HG03108 (cell line): ENCODE data around the gene MAS1L.

Source experiments
- ATAC-seq: cut with Tn5 transposase; IDR thresholded peaks from one replicate; pipeline ENCODE4 v1.9.1; 2021; ENCODE audit warnings: moderate library complexity; ENCODE audit not compliant: unreplicated experiment

MAS1L gene, protein sequence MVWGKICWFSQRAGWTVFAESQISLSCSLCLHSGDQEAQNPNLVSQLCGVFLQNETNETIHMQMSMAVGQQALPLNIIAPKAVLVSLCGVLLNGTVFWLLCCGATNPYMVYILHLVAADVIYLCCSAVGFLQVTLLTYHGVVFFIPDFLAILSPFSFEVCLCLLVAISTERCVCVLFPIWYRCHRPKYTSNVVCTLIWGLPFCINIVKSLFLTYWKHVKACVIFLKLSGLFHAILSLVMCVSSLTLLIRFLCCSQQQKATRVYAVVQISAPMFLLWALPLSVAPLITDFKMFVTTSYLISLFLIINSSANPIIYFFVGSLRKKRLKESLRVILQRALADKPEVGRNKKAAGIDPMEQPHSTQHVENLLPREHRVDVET

GRCh38 chr6:29487660-29488059 is at the start of gene MAS1L:
Gene MAS1L (minus strand): TSS chr6:29487956. CDS start chr6:29487902, 54 bp downstream.
- ATAC-seq = no peak

GRCh38 chr6:29532320-29532951 is 44.7 kb upstream of the MAS1L start:
- no peak for ATAC-seq

DNA sequence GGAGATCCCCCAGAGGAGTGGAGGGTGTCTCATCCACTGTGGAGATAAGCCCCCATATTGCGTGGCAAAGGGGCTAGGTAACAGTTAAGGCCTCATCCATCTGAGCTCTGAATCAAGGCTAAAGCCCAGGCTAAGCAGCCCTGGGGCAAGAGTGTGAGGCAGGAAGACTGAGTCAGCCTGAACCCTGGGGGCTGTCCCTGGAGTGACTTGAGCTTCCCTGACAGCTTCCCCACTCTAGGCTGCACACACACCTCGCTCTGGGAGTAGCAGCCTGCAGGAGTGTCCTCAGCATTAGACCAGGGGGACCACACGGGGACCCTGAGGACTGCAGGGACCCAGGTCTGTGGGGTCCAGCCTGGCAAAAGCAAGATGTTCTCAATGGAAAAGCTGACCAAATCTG is 43.9 kb upstream of the MAS1L start:
- ATAC-seq = peak; percentile 61

- ATAC-seq = no peak
Observed at GRCh38 chr6:29530671-29531310, 43.0 kb upstream of the MAS1L start.

GRCh38 chr6:29529956-29530355 is 42.2 kb upstream of the MAS1L start:
- no peak for ATAC-seq

DNA sequence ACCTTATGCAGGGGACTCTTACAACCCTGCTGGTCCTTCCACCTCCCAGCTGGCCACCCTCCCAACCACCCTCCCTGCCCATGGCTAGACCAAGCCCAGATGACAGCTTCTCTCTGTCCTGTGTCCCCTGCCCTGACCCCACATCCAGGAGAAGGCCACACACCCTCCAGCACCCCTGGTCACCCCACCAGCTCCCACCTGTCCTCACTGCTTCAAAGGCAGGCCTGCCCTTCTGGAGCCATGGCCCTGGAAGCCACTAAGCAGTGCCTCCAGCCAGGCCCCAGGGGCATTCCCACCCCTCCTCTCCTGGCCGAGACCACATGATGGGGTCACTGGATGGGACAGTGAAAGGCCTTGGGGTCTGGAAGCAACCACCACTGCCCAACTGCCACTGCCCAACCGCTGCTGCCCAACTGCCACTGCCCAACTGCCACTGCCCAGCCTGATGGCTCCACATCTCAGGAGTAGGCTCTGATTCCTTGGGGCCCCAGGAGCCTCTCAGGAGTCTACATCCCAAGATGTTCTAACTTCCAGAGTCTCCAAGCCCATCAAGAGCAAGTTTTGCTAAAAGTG is 41.3 kb upstream of the MAS1L start:
- no peak for ATAC-seq

DNA sequence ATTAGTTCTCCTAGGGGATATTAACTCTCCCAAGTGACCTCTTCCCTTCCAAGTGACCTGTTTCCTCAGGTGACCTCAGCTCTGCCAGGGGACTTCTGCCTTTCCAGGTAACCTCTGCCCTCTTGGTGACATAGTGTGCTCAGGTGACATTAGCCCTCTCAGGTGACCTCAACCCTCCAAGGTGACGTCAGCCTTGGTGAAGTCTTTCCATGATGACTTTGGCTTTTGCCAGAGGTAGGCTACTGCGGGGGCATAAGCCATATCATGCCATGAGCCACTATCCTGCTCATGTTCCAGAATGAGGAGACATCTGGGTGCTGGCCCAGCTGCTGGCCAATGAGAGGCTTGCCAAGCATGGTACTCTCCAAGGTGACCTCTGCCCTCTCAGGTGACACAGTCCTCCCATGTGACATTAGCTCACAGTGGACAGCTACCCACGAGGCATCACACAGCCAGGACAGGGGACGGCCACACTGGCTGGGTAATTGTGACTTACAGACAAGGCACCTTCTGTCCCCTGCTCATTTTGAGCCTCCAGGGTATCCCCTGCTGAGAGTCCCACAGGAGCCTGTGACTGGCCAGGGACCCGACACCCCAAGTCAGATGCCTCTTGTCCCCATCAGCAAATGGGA is 40.7 kb upstream of the MAS1L start:
- no peak for ATAC-seq

GRCh38 chr6:29527564-29527963 is 39.8 kb upstream of the MAS1L start:
- ATAC-seq = no peak

- no peak for ATAC-seq
Observed at GRCh38 chr6:29527126-29527525, 39.4 kb upstream of the MAS1L start.

GRCh38 chr6:29525311-29525639 is 37.5 kb upstream of the MAS1L start:
- no peak for ATAC-seq

DNA sequence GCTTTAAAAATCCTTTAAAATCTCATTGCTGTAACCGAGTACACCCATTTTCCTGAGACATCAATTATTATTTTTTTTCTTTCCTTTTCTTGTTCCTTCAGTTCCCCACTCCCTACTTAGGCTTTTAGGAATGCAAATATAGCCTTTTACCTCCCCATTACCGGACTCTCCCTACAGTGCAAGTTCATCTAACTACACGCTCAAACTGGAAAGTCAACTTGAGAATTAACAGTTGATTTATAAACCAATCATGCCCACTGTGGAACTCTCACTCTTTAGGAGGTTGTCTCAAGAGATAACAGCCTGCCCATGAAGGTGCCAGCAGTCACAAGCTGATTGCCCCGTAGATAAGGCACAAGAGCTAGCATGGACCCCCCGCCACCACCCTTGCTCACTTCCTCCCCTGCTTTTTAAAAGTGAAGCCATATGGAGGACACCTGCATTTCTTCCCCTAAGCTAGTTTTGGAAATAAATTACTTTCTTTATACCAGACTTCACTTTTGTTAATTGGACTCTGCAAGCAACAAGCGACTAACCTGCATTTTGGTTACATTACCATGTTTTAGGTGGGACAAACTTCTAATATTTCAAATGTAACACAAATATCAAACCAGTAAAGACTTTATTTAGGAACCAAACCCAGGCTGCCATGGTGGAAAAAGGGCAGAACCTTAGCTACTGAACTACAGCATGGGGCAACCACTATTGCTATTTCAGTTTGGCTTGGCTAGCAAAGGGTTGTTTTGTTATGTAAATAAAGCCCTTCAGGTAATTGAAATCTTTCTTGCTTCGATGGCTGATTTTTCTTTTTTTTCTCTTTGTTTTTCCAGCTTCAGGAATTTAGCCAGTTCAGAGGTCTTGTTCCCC is 36.9 kb upstream of the MAS1L start:
- ATAC-seq = no peak

GRCh38 chr6:29524044-29524443 is 36.3 kb upstream of the MAS1L start:
- ATAC-seq = no peak

DNA sequence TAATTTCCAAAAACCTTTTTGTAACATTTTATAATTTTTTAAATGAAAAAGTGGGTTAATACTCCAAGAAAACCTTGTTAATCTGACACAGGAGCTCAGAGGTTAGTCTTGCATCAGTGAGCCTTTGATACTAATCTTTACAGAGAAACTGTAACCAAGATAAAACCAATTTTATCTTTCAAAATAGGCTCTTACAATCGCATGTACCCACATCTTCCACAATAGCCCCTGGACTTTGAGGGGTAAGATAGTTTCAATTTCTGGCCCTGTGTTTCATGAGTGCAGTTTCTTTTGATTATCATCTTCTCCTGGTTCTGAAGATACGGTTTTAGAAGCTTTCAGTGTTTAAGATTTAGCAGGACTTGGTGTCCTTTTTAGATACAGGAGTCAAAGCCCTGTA is 34.5 kb upstream of the MAS1L start:
- ATAC-seq = no peak

DNA sequence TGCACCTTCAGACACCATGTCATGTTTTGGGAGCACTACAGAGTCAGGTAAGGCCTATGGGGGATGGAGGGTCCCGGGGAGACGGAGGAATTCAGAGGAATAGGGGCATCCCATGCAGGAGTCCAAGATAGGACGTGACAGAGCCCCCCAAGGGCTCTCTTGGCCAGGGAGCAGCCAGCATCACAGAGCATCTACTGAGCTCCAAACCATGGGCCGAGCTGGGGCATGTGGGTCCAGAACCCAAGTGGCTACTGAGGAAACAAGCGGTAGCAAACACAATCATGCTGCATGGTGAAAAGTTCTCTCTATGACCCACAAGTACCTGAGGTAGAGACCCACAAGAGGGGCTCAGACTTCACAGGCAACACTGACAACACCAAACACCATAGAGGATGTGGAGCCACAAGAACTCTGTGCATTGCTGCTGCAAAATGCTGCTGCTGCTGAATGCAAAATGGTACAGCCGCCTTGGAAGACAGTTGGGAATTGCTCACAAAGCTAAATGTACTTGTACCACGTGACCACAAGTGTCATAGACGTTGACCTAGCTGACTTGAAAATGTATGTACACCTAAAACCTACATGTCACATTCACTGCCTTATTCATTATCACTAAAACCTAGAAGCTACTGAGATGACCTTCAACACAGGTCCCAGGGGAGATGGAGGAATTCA is 33.4 kb upstream of the MAS1L start:
- no peak for ATAC-seq

GRCh38 chr6:29520232-29520631 is 32.5 kb upstream of the MAS1L start:
- ATAC-seq = no peak

DNA sequence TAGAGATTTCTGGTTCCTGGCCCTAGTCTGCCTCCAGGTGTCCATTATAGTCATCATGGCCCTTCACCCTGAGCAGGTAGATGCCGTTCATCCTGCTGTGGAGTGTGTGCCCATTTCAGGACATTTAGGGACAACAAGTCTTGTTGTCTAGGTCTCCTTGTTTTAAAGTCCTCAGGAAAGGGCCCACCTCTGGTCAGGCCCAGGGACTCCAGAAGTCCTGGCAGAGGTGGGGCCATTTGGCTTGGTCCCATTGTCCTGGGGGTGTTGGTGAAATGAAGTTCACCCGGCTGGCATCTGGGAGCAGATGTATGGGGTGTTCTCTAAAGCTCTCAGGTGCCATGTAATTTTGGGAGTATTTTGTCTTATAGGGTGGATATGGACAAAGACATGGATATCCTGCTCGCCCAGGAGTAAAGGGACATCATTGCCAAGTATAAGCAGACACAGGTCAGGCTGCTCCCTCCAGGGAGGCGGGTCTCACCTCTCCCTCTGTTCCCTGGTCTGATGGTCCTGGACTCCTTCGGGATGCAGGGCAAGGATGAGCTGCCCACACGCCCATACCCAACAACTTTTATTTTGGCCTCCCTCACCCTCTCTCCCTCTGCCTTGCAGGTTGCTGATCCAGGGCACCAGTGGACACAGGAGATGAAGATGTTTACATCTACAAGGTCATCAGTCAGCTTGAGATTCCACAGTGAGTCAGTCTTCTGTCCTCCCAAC is 31.7 kb upstream of the MAS1L start:
- ATAC-seq = no peak

DNA sequence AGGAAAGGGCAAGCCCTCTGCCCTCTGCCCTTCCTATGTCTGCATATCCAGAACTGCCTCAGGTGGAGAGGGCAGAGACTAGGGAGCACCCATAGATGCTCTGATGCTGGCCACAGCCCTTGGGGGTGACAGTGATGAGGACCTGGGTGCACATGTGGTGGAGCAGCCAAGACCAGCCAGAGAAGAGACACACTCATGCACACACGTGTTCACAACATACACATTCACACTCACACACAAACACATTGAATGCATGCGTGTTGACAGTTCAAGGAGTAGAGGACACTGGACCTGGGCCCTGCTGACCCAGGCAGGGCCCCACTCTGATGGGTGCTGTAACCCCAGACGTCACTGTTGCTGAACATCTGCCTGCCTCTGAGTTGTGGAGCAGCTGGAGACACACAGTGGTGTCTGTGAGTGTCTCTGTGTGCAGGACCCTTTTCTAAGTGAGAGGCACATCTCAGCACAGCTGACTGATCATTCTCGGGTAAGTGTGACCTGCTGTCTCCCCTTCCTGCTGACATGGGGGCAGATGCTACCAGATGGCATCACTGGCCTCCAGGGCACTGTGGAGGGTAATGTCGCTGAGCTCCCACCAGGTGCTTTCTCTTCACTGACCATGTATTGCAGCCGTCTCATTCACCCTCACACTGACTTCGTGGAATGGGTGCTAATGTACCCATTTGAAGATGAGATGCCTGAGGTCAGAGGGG is 30.1 kb upstream of the MAS1L start:
- ATAC-seq = no peak

DNA sequence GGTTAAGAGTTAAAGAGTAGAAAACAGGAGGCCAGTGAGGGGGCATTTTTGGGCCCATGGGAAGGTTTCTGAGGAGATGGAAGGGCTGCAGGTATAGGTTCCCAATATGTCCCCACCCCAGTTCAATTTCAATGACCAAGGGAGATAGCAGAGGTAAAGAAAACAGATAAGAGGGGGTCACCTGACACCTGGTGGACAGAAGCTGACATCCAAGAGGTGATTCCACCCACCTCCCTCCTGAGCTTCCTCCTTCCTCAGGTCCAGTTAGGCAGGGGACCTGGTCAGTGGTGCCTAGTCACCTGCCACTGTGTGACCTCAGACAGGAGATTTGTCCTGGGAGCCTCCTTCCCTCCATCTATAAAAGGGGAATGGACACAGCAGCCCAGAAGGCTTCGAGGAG is 29.5 kb upstream of the MAS1L start:
- ATAC-seq = no peak

- no peak for ATAC-seq
Observed at GRCh38 chr6:29516108-29516507, 28.4 kb upstream of the MAS1L start.
